ENCODE data around the gene CCM2L.

CCM2L gene

DNA sequence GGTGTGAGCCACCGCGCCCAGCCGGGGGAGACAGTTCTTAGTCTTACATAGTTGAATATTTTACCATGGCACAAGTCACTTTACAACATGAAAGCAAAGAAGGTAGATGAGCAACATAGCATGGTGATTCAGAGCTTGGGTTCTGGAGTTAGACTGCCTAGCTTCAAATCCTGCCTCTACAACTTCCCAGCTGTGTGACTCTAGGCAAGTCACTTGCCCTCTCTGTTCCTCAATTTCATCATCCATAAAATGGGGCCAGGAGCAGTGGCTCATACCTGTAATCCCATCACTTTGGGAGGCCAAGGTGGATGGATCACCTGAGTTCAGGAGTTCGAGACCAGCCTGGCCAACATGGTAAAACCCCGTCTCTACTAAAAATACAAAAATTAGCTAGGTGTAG, 68.1 kb downstream of the CCM2L start:
- Mint-ChIP-seq H3K27me3 (peaks cover 1% of the 10 kb centered on the region), H3K27ac (no peak overlapping the region), H3K4me1 (no peaks in the 10 kb centered on the region), H3K4me3 (no peak overlapping the region), H3K9me3 (no peaks in the 10 kb centered on the region), H3K36me3 (no peaks in the 10 kb centered on the region)

- H3K27ac Mint-ChIP-seq, result no peak overlapping the region
- no peak overlapping the region for H3K4me3 Mint-ChIP-seq
- no peaks in the 10 kb centered on the region for H3K9me3 Mint-ChIP-seq
- no peaks in the 10 kb centered on the region for H3K4me1 Mint-ChIP-seq
- H3K36me3 Mint-ChIP-seq, result no peaks in the 10 kb centered on the region
- peaks cover 1% of the 10 kb centered on the region for H3K27me3 Mint-ChIP-seq
Measured at GRCh38 chr20:32078791-32079190, 68.6 kb downstream of the CCM2L start.

GRCh38 chr20:32079655-32080109, 69.4 kb downstream of the CCM2L start:
- Mint-ChIP-seq H3K4me1 (no peaks in the 10 kb centered on the region), H3K9me3 (no peaks in the 10 kb centered on the region), H3K4me3 (no peak overlapping the region), H3K27me3 (peaks cover 1% of the 10 kb centered on the region), H3K27ac (no peak overlapping the region), H3K36me3 (no peaks in the 10 kb centered on the region)

- H3K4me3 Mint-ChIP-seq, result no peak overlapping the region
- H3K4me1 Mint-ChIP-seq, result no peaks in the 10 kb centered on the region
- H3K9me3 Mint-ChIP-seq, result no peaks in the 10 kb centered on the region
- H3K27me3 Mint-ChIP-seq, result peaks cover 4% of the 10 kb centered on the region
- H3K27ac Mint-ChIP-seq, result no peak overlapping the region
- H3K36me3 Mint-ChIP-seq, result no peaks in the 10 kb centered on the region
Measured at GRCh38 chr20:32080783-32081182, 70.5 kb downstream of the CCM2L start.
